ENCODE data around the gene GNAI2. TPM values are rescaled to one million over a fixed set of nuclear protein-coding genes. Genes with fewer than 3 reads are reported as not detected.
"Not testable (repeated sequence)": the region's sequence is repeated elsewhere in the genome, so short reads cannot be mapped to it uniquely, and the experiment has no call there.

Gene GNAI2
- total RNA-seq, 4 donors from 2014 or later, result 123 to 325 (median 173) TPM

DNA sequence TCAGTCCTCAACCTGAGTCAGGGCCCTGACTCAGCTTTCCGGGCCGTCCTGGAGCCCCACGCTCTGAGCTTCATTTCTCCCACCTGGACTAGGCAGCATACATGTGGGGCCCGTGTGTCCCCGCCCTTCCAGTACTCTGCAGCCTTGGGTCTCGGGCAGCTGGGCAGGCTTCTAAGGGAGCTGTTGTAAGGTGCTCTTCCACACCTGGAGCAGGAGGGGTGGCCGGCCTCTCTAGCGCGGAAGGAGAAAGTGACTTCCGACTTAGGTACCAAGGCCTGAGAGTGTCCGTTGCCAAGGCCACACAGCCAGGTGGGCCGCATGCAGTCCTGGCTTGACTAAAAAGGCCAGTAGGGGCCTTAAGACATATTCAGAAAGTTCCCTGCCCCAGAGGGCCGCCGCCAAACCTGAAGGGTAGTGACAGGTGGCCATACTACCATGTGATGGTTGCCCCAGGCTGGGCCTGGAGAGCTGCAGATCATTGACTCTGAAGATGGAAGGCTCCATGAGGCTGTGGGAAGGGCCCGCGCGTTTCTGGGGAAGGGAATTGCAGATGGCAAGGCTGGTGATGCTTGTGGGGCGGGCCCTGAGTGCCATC is 23.5 kb downstream of the GNAI2 start:
- no peak for DNase-seq
- no peaks in the 10 kb centered on the region for H3K9me3 ChIP-seq
- H3K4me3 ChIP-seq, result peak overlapping the region in 1 of 2 donors; percentile 48
- no peak for TF ChIP-seq POLR2A (IDR thresholded peaks at IDR 0.05)
- no peak for TF ChIP-seq CTCF (IDR thresholded peaks at IDR 0.05)
- H3K36me3 ChIP-seq, result no peaks in the 10 kb centered on the region
- H3K27ac ChIP-seq, result peak overlapping the region; percentile 97 to 99
- peaks cover 0 to 20% of the 10 kb centered on the region in 2 donors for H3K4me1 ChIP-seq
- H3K27me3 ChIP-seq, result no peaks in the 10 kb centered on the region
- intact Hi-C loops (cut with DNase I; ENCODE audit: low total_unique reads), result no loop called here

DNA sequence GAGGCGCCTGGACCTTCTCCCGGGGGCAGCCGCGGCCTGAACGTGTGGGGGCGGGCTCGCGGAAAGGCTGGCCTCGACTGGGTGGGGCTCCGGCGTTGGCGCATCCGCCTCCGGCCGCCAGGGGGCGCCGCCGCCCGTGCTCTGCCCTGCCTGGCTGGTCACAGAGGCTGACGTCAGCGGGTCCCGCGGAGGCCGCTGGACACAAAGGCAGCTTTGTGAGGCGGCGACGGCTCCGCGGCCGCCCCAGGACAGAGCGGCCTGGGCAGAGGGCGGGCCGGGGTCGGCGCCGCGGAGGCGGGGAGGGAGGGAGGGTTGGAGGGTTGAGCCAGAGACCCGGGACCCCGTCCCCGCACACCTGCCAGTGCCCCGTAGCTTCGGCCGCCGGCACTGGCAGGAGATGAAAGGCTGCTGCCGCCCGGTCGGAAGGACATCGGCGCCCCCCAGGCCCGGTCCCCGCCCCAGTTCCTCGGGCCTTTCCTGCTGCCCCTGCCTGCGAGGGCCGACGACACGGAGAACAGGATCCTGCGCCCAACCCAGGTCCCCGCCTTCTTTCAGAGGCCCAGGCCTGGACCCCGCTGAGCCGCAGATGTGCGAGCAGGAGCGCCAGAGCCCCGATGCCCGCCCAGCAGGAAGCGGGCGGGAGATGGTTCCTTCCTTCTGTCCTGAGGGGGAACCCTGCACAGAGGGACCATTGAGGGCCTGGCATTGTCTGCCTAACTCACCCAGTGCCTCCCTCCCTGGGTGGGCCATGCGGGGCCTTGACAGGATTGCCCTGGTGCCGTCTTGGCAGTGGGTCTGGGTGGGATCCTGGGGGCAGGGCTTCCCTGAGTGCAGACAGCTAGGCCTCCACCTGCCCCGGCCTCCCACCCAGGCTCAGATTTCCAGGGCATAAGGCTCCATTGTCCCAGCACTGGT is 24.3 kb downstream of the GNAI2 start:
- peak; percentile 79 to 100 (median 99) for TF ChIP-seq CTCF (IDR thresholded peaks at IDR 0.05)
- TF ChIP-seq POLR2A (IDR thresholded peaks at IDR 0.05), result peak; percentile 77 to 94
- no peaks in the 10 kb centered on the region for H3K36me3 ChIP-seq
- peak overlapping the region; percentile 48 to 51 for H3K4me3 ChIP-seq
- no peaks in the 10 kb centered on the region for H3K27me3 ChIP-seq
- peak overlapping the region; percentile 97 to 99 for H3K27ac ChIP-seq
- DNase-seq, result peak; percentile 92 to 95
- intact Hi-C loops (cut with DNase I; ENCODE audit: low total_unique reads), result no loop called here
- no peaks in the 10 kb centered on the region for H3K9me3 ChIP-seq
- H3K4me1 ChIP-seq, result peaks cover 4 to 21% of the 10 kb centered on the region in 2 donors

DNA sequence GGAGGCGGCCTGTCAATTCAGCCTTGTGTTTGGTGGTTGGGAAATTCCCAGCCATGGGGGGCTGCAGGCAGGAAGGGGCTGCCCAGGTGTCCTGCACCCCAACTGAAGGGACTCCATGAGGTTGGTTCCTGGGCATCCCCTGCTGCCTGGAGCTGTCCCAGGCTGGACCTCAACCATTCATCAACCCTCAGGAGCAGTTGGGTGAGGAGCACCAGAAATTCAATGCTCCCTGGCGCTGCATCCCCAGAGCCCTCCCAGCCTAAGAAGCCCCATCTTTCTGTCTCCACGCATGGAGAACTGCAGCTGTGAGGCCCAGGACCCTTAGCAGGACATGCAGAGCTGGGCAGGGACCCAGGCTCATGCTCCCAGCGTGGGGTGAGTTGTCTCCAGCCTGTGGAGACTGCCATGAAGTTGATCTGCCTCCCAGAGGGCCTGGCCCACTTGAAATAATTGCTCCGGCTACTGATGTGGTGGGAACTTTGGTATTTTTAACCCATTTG is 25.0 kb downstream of the GNAI2 start:
- intact Hi-C loops (cut with DNase I; ENCODE audit: low total_unique reads), result no loop called here
- Histone ChIP-seq H3K27me3 (no peaks in the 10 kb centered on the region), H3K4me1 (peaks cover 7 to 28% of the 10 kb centered on the region in 2 donors), H3K36me3 (no peaks in the 10 kb centered on the region), H3K9me3 (no peaks in the 10 kb centered on the region), H3K27ac (peak overlapping the region; percentile 97 to 99), H3K4me3 (peak overlapping the region; percentile 48 to 51)
- no peak for TF ChIP-seq CTCF (IDR thresholded peaks at IDR 0.05)
- TF ChIP-seq POLR2A (IDR thresholded peaks at IDR 0.05), result no peak
- DNase-seq, result no peak

DNA sequence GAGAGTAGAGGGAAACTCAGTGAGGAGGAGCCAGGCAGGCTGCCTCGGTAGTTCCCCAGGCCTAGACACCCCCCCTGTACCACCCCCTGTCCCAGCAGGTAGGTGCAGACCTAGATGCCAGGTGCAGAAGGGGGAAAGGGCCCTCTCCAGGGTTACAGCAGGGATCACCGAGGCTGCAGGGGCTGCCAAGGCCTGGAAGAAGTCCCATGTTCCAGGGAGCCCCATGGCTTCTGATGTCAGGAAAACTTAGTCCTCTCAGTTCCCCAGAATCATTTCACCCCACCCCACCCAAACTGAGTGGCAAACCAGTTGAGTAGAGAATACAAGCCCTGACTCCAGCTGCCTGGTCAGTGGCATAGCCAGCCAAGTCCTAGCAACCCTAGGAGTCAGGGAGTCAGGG is 25.5 kb downstream of the GNAI2 start:
- no peak for DNase-seq
- Histone ChIP-seq H3K27ac (peak overlapping the region; percentile 97 to 99), H3K36me3 (no peaks in the 10 kb centered on the region), H3K4me1 (peaks cover 9 to 33% of the 10 kb centered on the region in 2 donors), H3K4me3 (no peak overlapping the region), H3K9me3 (no peaks in the 10 kb centered on the region), H3K27me3 (no peaks in the 10 kb centered on the region)
- intact Hi-C loops (cut with DNase I; ENCODE audit: low total_unique reads), result no loop called here
- TF ChIP-seq CTCF (IDR thresholded peaks at IDR 0.05), result no peak
- no peak for TF ChIP-seq POLR2A (IDR thresholded peaks at IDR 0.05)

DNA sequence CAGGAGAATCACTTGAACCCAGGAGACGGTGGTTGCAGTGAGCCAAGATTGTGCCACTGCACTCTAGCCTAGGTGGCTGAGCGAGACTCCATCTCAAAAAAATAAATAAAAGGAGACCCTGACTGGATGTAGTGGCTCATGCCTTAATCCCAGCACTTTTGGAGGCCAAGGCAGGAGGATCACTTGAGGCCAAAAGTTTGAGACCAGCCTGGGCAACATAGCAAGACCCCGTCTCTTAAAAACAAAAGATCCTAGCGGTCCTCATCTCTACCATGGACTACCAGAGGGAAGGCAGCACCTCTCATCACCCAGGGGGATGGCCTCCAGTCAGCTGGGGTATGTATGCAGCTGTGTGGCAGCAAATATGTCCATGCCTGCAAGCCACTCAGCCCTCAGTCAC is 26.2 kb downstream of the GNAI2 start:
- H3K27me3 ChIP-seq; DNase-seq; H3K36me3 ChIP-seq; intact Hi-C loops (cut with DNase I; ENCODE audit: low total_unique reads); H3K9me3 ChIP-seq; H3K4me3 ChIP-seq: not testable (repeated sequence)
- peaks cover 9 to 34% of the 10 kb centered on the region in 2 donors for H3K4me1 ChIP-seq
- peak overlapping the region; percentile 97 to 99 for H3K27ac ChIP-seq
